GM19023 (cell line): ENCODE results near the gene BUD23.

Experiments used
- ATAC-seq: cut with Tn5 transposase; IDR thresholded peaks from one replicate; pipeline ENCODE4 v1.9.1; 2021; ENCODE audit warnings: mild to moderate bottlenecking, moderate library complexity; ENCODE audit not compliant: unreplicated experiment

Gene BUD23

GRCh38 chr7:73740771-73741170, 57.4 kb downstream of the BUD23 start:
- ATAC-seq: no peak

- no peak for ATAC-seq
Measured at GRCh38 chr7:73741600-73741999, 58.2 kb downstream of the BUD23 start.

DNA sequence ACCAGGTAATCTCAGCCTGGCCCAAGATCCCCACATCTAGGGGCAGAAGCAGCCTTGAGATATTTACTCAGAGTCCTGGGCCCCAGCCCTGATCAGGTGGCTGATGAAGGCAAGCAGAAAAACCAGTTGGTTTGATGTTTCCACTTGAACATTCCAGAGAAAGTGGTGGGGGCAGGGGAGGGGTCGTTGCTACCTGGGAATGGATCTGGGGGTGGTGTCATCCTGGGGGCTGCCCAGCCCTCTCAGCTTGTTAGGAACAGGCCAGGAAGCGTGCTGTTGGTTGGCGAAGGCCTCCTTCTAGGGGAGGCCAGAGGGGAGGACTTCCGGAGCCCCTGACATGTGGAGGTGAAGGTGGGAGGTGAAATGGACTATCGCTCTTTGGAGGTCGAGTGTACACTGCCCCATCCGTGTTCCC, 58.9 kb downstream of the BUD23 start:
- no peak for ATAC-seq

GRCh38 chr7:73742753-73743641, 59.6 kb downstream of the BUD23 start:
- no peak for ATAC-seq

GRCh38 chr7:73746378-73746777, 63.0 kb downstream of the BUD23 start:
- ATAC-seq: no peak
